ENCODE measurements around the gene SMAD3. TPM values are rescaled to one million over a fixed set of nuclear protein-coding genes. Genes with fewer than 3 reads are reported as not detected.

SMAD3 gene
- total RNA-seq, 1 donor from 2014 or later, result 12.5 TPM

DNA sequence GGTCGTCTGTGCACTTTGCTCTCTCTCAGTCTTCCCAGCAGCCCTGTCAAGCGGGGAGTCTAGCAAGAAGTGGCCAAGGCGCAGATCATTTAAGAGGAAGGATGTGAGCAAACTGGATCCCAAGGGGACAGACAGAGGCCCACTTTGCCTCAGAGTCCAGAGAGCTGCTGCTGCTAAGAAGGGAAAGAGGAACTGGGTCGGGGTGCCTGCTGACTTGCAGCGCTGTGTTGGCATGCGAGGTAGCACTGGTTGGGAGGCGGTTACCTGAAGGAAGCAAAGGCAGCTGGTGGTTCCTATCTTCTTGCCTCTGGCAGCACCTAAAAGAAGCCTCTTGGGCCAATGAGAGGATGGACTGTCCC lies 28.1 kb downstream of the SMAD3 start:
- H3K27me3 Mint-ChIP-seq (ENCODE audit: insufficient read depth, low read depth), result no peaks in the 10 kb centered on the region
- H3K4me1 Mint-ChIP-seq, result peaks cover 59% of the 10 kb centered on the region
- Histone ChIP-seq H3K9ac (no peak overlapping the region), H3K27ac (no peak overlapping the region), H4K20me1 (ENCODE audit: low read depth) (peaks cover 64% of the 10 kb centered on the region), H3F3A (ENCODE audit: low read depth) (peaks cover 19% of the 10 kb centered on the region), H3K4me1 (peaks cover 53% of the 10 kb centered on the region), H3K4me3 (no peak overlapping the region), H3K9me3 (ENCODE audit: low read depth) (no peaks in the 10 kb centered on the region), H2AFZ (replicated peaks) (no peak overlapping the region), H3K36me3 (no peaks in the 10 kb centered on the region), H3K79me2 (ENCODE audit: low read depth) (peaks cover 66% of the 10 kb centered on the region), H3K4me2 (no peak overlapping the region), H3K27me3 (no peaks in the 10 kb centered on the region)
- no peaks in the 10 kb centered on the region for H3K9me3 Mint-ChIP-seq
- H3K36me3 Mint-ChIP-seq, result peaks cover 17% of the 10 kb centered on the region
- H3K4me3 Mint-ChIP-seq, result peak overlapping the region; percentile 30
- peak overlapping the region; percentile 83 for H3K27ac Mint-ChIP-seq
- TF ChIP-seq EZH2 (IDR thresholded peaks at IDR 0.05), result no peak
- TF ChIP-seq EZH2phosphoT487 (IDR thresholded peaks at IDR 0.05), result no peak
- TF ChIP-seq, protein P1, sequence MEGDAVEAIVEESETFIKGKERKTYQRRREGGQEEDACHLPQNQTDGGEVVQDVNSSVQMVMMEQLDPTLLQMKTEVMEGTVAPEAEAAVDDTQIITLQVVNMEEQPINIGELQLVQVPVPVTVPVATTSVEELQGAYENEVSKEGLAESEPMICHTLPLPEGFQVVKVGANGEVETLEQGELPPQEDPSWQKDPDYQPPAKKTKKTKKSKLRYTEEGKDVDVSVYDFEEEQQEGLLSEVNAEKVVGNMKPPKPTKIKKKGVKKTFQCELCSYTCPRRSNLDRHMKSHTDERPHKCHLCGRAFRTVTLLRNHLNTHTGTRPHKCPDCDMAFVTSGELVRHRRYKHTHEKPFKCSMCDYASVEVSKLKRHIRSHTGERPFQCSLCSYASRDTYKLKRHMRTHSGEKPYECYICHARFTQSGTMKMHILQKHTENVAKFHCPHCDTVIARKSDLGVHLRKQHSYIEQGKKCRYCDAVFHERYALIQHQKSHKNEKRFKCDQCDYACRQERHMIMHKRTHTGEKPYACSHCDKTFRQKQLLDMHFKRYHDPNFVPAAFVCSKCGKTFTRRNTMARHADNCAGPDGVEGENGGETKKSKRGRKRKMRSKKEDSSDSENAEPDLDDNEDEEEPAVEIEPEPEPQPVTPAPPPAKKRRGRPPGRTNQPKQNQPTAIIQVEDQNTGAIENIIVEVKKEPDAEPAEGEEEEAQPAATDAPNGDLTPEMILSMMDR (IDR thresholded peaks at IDR 0.05), result no peak
- DNase-seq (ENCODE audit: low spot score), result no peak

DNA sequence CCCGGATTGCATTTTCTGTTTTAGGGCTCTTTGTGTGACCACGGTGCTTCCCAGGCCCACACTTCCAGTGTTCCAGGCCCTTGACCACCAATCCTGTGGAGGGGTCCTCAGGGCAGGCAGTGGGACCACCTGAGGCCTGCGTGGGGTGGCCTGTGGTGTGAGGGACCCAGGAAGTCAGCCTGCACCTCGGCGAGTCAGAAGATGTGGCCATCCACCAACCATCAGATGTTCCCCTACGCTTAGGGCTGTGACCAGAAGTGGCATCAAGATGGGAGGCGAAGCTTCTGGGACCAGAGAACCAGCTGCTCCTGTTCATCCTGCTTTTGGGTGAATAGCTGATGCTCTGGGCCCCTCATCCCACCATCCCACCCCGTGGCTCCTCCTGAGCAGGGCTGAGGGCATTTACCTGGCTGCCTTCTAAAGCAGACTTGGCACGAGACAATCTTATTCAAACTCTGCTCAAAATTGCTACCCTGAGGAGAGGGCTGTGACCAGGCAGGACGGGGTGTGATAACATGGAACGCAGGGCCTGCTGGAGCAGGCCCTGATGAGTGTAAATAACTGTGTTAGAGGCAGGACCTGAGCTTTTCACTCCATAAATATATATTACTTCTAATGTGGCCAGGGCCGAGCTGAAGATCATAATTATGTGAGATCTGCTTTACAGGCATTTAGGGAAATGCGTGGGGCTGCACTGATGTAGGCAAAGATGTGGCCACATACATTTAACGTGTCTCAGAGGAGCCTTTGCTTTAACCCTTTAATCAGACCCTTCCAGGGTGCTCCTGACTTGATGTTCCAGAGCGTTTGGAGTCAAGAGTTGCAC lies 28.8 kb downstream of the SMAD3 start:
- Mint-ChIP-seq H3K27ac (no peak overlapping the region), H3K27me3 (ENCODE audit: insufficient read depth, low read depth) (no peaks in the 10 kb centered on the region), H3K9me3 (no peaks in the 10 kb centered on the region), H3K4me1 (peaks cover 63% of the 10 kb centered on the region), H3K4me3 (no peak overlapping the region), H3K36me3 (peaks cover 17% of the 10 kb centered on the region)
- no peak overlapping the region for H3K9ac ChIP-seq
- no peak for DNase-seq (ENCODE audit: low spot score)
- peaks cover 19% of the 10 kb centered on the region for H3F3A ChIP-seq (ENCODE audit: low read depth)
- H3K4me2 ChIP-seq, result no peak overlapping the region
- H3K4me1 ChIP-seq, result peaks cover 57% of the 10 kb centered on the region
- H3K4me3 ChIP-seq, result no peak overlapping the region
- H3K79me2 ChIP-seq (ENCODE audit: low read depth), result peaks cover 64% of the 10 kb centered on the region
- no peaks in the 10 kb centered on the region for H3K27me3 ChIP-seq
- H3K9me3 ChIP-seq (ENCODE audit: low read depth), result no peaks in the 10 kb centered on the region
- TF ChIP-seq EZH2 (IDR thresholded peaks at IDR 0.05), result no peak
- TF ChIP-seq, protein P1 (IDR thresholded peaks at IDR 0.05), result no peak
- no peak overlapping the region for H2AFZ ChIP-seq (replicated peaks)
- H3K36me3 ChIP-seq, result no peaks in the 10 kb centered on the region
- H4K20me1 ChIP-seq (ENCODE audit: low read depth), result peaks cover 65% of the 10 kb centered on the region
- no peak overlapping the region for H3K27ac ChIP-seq

DNA sequence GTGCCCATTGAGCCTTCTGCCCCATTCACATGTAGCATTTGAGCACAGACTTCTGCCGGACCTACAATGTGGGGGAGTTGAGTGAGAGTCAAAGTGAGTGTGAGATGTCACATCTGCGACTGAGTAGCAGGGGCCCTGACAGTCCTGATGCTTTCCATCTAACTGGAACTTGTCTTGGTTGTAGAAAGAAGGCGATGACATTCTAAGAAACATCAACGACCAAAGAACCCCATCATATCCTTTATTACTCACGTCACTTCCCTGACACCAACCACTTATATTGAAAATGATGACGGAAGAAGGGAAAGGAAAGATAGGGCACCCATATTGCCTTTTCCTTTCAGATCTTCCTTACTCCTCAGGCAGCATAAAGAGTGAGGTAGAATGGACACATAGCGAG lies 30.5 kb downstream of the SMAD3 start:
- H3K9me3 ChIP-seq (ENCODE audit: low read depth), result no peaks in the 10 kb centered on the region
- TF ChIP-seq EZH2phosphoT487 (IDR thresholded peaks at IDR 0.05), result no peak
- TF ChIP-seq, protein P1 (IDR thresholded peaks at IDR 0.05), result no peak
- TF ChIP-seq EZH2 (IDR thresholded peaks at IDR 0.05), result no peak
- no peaks in the 10 kb centered on the region for H3K9me3 Mint-ChIP-seq
- H2AFZ ChIP-seq (replicated peaks), result no peak overlapping the region
- H3K4me2 ChIP-seq, result no peak overlapping the region
- H3F3A ChIP-seq (ENCODE audit: low read depth), result peaks cover 15% of the 10 kb centered on the region
- H3K27me3 Mint-ChIP-seq (ENCODE audit: insufficient read depth, low read depth), result no peaks in the 10 kb centered on the region
- no peak overlapping the region for H3K9ac ChIP-seq
- H4K20me1 ChIP-seq (ENCODE audit: low read depth), result peaks cover 54% of the 10 kb centered on the region
- DNase-seq (ENCODE audit: low spot score), result no peak
- no peak overlapping the region for H3K27ac Mint-ChIP-seq
- no peak overlapping the region for H3K27ac ChIP-seq
- H3K79me2 ChIP-seq (ENCODE audit: low read depth), result peaks cover 67% of the 10 kb centered on the region
- H3K4me1 Mint-ChIP-seq, result peaks cover 53% of the 10 kb centered on the region
- H3K27me3 ChIP-seq, result no peaks in the 10 kb centered on the region
- H3K36me3 Mint-ChIP-seq, result peaks cover 17% of the 10 kb centered on the region
- no peak overlapping the region for H3K4me3 Mint-ChIP-seq
- H3K4me3 ChIP-seq, result no peak overlapping the region
- peaks cover 44% of the 10 kb centered on the region for H3K4me1 ChIP-seq
- no peaks in the 10 kb centered on the region for H3K36me3 ChIP-seq
